Erythroblast (primary cell): ENCODE results near the gene GORAB.

Experiments
- GATA1 ChIP-seq: IDR thresholded peaks from 2 replicates; pipeline ENCODE4 v1.6.1; 2011; ENCODE audit warnings: low read depth, mild to moderate bottlenecking, control low read depth, low read length, moderate library complexity
- POLR2A ChIP-seq: IDR thresholded peaks from 2 replicates; pipeline ENCODE4 v1.6.1; 2011; ENCODE audit warnings: mild to moderate bottlenecking, low read length

DNA sequence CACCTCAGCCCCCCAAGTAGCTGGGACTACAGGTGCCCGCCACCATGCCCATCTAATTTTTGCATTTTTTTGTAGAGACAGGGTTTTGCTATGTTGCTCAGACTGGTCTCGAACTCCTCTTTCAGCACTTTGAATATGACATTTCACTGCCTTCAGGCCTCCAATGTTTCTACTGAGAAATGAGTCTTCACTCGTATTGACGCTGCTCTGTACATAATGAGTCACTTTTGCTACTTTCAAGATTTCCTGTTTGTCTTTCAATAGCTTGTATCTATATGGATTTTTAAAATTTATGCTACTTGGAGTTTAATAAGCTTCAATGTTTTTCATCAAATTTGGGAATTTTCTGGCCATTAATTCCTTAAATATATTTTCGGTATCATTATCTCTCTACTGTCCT is 64.7 kb downstream of the GORAB start:
- TF ChIP-seq POLR2A = no peak
- no peak for TF ChIP-seq GATA1
